Activated CD8-positive, alpha-beta memory T cell treated with anti-CD3 and anti-CD28 coated beads, Interleukin-2, amount 50 U/mL, for 1 hour (primary cell): ENCODE data around the gene GNG3.
"Not testable (repeated sequence)": the region's sequence is repeated elsewhere in the genome, so short reads cannot be mapped to it uniquely, and the experiment has no call there.

Experiments
- DNase-seq: peaks from one replicate; pipeline ENCODE4 v3.0.0-alpha.2; 2020; ENCODE audit errors: extremely low read depth

Gene GNG3

DNA sequence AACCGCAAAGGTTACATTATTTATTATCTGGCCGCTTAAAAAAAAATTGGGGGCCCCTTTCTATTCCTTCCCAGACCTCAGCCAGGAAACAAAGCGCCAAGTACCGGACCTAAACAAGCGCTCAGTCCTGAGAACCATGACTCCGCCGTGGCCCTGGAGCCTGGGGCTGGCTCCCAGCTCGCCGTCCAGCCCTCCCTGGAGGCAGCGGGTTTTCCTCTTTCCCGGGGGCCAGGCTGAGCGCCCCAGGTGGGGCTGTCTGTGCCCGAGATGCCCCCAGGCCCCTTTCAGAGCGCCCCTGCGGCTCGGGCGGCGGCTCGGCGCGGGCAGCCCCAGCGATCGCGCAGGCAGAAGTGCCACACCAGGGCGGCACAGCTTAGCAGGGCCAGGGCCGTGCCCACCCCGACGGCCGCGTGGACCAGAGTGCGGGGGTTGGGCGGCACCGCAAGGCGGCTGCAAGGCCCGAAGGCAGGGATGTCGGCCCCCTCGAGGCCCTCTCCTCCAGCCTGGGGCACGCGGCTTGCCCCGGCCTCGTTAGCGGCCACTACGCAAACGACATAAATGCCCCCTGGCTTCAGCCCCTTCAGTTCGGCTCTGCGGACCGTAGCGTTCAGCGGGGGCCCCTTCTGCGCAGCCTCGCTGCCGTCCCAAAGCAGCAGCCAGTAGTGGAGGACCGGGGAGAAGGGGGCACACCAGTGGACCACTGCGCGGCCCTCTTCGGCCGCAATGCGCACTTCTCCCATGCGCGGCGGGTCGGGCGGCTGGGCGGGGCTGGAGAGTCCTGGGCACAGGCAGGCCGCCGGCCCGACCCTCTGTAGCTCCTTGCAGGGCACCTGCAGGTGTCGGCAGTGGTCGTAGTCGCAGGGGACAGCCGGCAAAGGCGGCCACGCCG lies 19.7 kb upstream of the GNG3 start:
- DNase-seq, result no peak

DNA sequence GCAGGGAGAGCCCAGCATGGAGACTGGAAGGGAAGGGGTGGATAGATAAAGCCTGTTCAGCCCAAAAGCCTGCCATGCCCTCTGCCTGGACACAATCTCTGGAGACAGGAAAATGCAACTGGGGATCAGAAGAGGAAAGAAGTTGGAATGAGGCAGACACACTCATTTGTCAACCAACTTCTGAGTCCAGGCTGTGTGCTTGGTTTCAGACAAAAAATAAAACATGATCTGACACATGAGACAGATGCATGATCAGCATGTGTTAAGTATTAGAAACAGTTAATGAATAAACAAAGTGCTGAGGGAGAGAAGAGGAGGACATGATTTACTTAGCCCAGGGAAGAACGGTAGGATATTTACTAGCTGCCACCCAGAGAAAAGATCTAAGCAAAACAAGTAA lies 19.0 kb upstream of the GNG3 start:
- DNase-seq, result no peak

DNA sequence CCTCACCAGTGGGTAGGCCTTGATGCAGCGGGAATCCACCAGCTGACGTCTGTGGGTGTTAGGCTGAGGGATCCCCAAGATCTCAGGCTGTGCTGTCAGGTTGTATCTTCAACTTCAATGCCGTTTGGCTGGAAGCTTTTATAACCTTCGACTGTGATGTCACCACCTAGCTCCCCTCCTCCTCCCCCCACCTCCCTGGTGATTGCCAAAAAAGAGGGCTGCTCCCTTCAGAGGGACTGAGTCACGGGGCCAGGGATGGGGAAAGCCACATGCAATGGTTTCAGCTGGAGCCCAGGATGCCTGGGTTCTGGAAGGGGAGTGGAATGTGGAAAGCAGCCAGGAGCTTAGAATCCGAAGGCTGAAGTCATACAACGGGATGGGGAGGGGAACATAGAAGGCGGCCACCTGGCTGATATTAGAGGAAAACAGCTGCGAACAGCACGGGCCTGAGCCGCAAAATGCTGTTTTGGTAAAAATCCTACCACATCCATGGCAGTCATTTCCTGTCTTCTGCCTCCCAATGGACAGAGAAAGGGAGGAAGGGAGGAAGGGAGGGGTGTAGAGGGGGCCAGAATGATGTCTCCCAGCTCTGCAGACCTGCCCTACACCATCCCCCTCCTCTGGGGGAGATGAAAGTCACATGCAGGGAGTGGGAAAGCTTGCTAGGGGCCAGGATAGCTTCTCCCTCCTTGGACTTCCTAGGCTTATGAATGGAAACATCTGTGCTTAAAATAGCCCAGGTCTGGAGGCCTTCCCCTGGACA lies 17.9 kb upstream of the GNG3 start, which contains the start of gene LRRN4CL:
LRRN4CL (minus strand) TSS at position 110 of the 763 bp plus-strand sequence. CDS start 1,022 bp downstream, outside the sequence.
- no peak for DNase-seq

DNA sequence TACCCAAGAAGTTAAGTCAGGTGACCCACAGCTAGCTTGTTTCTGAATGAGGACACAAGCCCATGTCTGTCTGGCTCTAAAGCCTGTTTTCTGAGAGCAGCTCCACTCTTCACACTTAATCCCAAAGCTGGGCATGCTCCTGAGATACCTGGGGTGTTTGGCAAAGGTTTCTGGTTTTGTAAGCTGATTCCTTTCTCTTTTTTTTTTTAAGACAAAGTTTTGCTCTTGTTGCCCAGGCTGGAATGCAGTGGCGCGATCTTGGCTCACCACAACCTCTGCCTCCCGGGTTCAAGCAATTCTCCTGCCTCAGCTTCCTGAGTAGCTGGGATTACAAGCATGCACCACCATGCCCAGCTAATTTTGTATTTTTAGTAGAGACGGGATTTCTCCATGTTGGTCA lies 13.9 kb upstream of the GNG3 start:
- not testable (repeated sequence) for DNase-seq

- peak; percentile 54 for DNase-seq
These were observed 12.9 kb upstream of the GNG3 start for GRCh38 chr11:62694455-62695167.

GRCh38 chr11:62702246-62702645 lies 5.2 kb upstream of the GNG3 start:
- DNase-seq, result no peak

GRCh38 chr11:62703921-62704320 lies 3.6 kb upstream of the GNG3 start:
- not testable (repeated sequence) for DNase-seq

- DNase-seq, result no peak
These were observed 2.1 kb upstream of the GNG3 start for GRCh38 chr11:62705413-62705812.

DNA sequence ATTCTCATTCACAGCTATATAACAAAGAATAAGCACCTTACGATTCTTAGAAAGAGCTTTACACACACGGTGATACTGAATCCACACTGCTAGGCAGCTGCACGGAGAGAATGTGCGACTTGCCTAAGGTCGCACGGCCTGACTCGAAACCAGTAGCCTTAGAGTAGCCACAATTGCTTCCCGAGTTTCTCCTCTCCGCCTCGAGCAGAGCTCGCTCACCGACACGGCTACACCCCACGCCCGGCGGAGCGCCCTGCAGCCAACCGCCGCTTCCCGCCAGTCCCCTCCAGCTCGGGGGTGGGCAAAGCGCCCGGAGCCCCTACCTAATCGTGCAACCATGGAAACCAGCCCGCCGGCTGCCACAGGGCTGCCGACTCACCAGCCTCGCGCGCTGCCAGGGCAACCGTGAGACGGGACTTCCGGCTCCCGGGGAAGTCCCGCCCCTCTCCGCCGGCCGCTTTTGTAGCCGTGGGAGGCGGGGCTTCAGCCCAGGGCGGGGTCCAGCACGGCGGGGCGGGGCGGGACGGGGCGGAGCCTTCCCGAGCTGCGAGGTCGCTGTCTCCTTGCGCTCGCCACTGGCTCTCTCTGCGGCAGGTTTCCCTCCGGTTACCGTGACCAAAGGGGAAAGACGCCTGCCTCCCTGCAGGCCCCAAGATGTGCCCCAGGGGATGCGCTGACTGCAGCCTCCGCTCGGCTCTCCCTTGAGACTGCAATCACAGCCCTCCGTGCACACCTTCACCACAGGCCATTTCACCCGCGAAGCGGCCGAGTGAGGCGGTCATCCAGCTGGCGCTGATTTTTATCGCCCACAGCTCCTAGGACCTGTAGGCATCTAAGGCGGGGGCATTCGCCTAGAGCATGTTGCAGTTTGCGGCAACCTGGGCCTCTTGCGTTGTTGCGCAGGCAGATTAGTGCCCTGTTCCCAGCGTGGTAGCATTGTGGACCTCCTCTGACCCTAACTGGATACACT lies 1.3 kb upstream of the GNG3 start:
- peak; percentile 87 for DNase-seq

DNA sequence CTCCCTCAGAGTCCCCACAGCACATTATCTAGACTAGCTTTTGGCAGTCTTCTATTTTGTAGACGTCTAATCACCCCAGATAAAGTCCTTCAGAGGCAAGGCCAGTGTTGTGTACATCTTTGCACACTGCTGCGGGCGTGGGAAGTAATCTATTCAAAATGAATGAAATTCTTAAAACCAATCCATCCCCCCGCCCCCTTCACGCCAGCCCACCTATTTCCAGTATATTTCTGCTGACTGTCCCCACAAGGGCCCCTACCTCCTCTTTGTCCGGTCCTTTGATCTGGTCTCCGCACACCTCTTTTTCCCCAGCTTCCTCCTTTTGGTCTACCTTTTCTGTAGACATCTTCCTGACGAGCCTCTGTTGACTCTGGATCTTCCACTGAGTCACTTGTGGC lies 627 bp upstream of the GNG3 start:
- no peak for DNase-seq

- DNase-seq, result no peak
These were observed 916 bp downstream of the GNG3 start for GRCh38 chr11:62708392-62708791.

DNA sequence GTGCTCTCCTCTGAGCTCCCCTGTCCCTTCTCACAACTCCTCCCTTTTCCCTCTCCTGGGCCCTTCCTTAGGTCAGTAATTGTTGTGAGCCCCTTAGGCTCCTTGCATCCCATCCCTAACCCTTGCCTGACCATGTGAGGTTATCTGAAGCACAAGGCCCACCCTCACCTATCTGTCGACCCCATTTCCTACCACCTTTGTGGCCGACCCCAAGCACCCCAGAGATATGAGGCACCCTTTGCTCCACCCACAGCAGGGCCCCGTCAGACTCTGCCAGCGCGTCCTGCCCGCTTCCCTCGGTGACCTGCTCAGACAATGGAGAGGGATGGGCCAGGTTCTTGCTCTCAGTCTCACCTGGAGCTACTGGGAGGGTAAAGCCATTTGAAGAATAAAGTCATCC lies 1.3 kb downstream of the GNG3 start:
- DNase-seq, result no peak

DNA sequence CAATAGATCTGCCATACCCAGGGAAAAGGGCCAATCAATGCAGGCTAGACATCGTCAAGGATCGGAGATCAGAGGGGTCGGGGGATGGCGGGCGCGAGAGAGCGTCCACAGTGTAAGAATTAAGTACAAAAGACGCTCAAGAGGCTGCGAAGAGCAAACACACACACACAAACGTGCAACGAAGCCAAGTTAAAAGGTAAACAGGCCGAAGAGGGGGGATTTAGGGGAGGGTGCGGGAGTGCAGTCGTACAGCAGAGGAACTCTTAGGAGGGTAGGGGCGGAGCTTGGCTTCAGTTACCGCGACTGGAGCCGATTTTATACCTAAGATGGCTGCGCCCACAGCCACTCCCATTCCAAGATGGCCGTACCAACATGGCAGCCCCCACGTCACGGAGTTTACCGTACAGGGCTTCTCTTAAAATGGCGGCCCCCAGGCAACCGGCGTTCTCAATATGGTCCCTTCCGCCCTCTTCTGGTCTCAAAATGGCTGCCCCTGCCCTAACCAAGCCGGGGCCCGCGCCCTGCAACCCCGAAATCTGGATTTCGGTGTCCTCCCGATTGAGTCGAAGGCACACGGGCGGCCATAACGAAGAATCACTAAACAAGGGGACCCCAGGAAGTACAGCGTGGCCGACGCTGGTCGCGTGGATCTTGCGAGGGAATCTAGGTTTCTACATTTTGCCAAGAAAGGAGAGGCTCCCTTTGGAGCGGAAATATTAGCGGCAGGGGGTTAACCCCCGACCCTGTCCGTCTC lies 1.9 kb downstream of the GNG3 start:
- DNase-seq, result peak; percentile 94

DNA sequence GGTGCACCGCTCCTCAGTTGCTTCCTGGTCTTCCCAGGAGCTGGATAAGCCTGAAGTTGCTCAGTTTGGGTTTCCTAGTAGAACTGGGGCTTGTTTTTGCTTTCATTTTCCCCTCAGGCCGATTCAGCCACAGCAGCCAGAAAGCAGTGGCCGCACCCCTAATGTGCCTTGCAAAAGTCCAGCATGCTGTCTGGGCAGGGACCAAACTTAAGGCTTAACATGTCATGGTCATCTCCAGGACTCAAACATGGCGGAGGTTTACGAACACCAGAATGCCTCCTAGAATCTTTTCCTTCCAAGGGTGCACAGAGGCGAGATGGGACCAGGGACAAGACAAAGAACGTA lies 2.5 kb downstream of the GNG3 start:
- no peak for DNase-seq

GRCh38 chr11:62712276-62712812 lies 4.9 kb downstream of the GNG3 start:
- no peak for DNase-seq

DNA sequence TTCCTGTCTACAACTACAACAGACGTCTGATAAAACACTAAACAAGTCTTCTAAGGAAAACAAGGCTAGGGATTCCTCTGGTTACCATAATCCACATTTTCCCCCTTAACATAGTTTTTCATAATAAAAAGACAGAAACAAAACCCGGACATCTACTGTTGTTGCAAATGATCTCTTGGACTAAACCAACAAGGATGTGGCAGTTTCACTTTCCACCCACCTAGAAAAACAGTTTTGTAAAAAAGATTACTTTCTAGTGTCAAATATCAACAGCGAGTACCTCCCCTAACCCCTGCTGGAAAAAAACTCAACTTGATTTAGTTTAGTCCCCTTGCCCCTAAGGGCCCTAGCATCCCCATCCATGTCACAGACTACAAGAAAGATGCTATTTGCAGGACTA lies 5.4 kb downstream of the GNG3 start:
- no peak for DNase-seq

DNA sequence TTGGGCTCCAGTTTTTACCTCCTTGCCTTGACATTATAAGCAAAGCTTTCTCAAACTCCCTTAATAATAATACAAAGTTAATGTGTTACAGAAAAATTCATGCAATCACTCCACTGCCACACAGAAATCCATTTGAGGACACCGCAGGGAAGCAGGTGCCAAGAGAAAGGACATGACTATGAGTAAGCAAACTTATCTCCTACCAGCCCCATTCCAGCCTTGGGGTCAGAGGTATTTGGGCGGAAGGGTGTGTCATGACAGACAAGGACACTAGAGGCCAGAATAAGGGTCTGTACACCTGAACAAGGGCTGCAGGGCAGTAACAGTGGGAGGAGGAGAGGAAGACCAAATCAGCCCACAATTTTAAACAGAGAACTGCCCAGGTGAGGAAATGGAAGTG lies 5.9 kb downstream of the GNG3 start:
- DNase-seq, result no peak

GRCh38 chr11:62715150-62716130 lies 8.0 kb downstream of the GNG3 start:
- no peak for DNase-seq

- no peak for DNase-seq
These were observed 8.7 kb downstream of the GNG3 start for GRCh38 chr11:62716206-62716605.
